NOMO-1 treated with dmso at 0.1 percent for 144 hours (cell line): ENCODE measurements around the gene PIK3R5.
A peak's percentile ranks its signal among the peaks of the same experiment; 100 is the strongest.

Source experiments
- DNase-seq: peaks from one replicate; lab custom pipeline; 2025; ENCODE audit not compliant: unreplicated experiment; lab: John Stamatoyannopoulos, UW

Gene PIK3R5

DNA sequence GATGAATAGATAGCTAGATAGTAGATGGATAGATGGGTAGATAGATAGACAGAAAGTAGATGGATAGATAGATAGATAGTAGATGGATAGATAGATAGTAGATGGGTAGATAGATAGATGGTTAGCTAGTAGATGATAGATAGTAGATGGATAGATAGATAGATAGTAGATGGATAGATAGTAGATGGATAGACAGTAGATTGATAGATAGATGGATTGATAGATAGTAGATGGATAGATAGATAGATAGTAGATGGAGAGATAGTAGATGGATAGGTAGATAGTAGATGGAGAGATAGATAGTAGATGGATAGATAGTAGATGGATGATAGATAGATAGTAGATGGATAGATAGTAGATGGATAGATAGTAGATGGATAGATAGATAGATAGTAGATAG is 40.4 kb downstream of the PIK3R5 start:
- DNase-seq, result no peak

DNA sequence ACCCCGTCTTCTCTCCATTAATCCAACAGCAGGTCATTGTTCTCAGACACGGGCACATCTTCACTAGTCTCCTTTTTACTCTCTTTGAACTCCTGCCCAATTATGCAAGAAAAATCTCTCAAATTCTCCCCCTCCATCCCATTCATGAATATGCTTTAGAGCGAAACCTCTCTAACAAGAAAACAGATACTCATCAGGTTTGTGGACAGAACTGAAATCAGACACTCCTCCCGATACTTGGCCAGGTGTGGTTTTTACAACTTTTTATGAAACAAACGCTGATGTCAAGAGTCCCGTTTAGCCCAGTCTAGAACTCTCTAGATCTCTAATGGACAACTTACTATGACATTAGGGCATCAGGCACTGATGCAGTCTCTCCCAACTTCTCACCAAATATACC is 40.9 kb downstream of the PIK3R5 start:
- DNase-seq, result no peak

DNA sequence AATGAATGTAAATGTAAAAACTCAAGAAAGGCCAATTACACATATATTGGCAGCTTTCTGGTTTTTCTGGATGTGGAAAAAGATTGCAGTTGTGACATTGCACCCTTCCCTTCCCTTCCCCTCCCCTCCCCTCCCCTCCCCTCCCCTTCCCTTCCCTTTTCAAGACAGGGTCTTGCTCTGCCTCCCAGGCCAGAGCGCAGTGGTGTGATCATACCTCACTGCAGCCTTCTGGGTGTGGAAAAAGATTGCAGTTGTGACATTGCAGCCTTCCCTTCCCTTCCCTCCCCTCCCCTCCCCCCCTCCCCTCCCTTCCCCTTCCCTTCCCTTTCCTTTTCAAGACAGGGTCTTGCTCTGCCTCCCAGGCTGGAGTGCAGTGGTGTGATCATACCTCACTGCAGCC is 41.7 kb downstream of the PIK3R5 start:
- no peak for DNase-seq

DNA sequence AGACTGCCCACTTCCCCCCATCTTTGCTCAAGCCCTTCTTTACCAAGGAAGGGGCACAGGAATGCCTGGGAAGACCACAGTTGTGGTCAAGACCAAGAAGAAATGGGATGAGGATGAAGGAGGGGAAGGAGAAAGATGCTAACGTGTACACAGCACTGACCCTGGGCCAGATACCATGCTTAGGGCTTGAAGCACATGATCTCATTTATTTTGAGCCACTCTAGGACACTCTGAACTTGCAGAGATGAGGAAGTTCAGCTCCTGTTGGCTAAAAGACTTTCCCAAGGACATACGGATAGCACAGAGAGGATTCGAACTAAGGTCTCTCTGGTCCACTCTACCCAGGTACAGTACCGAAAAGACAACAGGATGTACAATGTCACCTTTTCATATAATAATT is 42.6 kb downstream of the PIK3R5 start:
- peak; percentile 18 for DNase-seq

GRCh38 chr17:8922451-8922850 is 43.1 kb downstream of the PIK3R5 start:
- DNase-seq, result peak; percentile 86

- no peak for DNase-seq
Measured at GRCh38 chr17:8921147-8921546, 44.4 kb downstream of the PIK3R5 start.

- DNase-seq, result no peak
Measured at GRCh38 chr17:8918807-8919465, 46.6 kb downstream of the PIK3R5 start.

- peak; percentile 53 for DNase-seq
Measured at GRCh38 chr17:8916466-8916865, 49.0 kb downstream of the PIK3R5 start.

- DNase-seq, result no peak
Measured at GRCh38 chr17:8914554-8914953, 51.0 kb downstream of the PIK3R5 start.

GRCh38 chr17:8913879-8914278 is 51.6 kb downstream of the PIK3R5 start:
- DNase-seq, result no peak

- no peak for DNase-seq
Measured at GRCh38 chr17:8913091-8913490, 52.4 kb downstream of the PIK3R5 start.

GRCh38 chr17:8912084-8912981 is 53.2 kb downstream of the PIK3R5 start:
- no peak for DNase-seq

DNA sequence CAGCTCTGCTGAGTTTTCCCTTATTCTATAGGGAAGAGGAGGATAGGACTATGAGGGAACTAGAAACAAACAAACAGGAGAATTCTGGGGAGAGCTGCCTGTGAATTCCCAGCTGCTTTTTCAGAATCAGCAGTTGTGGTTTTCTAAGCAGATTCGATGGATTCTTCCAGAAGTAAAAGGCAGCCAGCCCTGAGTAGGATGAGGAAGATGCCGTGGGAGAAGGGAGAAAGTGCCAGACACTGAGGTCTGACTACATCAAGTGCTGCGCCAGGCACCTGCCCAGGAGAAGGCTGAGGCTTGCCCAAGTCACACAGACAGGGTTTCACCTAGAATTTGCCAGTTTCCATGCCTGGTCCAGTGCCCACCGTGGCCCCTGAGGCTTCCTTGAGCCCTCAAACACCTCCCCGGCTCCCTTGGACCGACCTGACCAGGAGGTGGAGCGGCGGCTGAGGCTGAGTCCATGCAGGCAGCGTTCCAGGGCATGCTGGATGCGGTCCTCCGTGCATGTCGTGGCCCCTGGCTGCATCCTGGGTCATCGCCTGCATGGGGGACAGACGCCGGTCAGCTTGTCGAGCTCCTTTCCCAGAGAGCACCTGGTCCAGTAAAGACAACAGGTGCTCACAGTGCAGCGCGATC is 54.4 kb downstream of the PIK3R5 start:
- DNase-seq, result no peak

- no peak for DNase-seq
Measured at GRCh38 chr17:8909586-8910270, 55.8 kb downstream of the PIK3R5 start.

- DNase-seq, result no peak
Measured at GRCh38 chr17:8905331-8905730, 60.2 kb downstream of the PIK3R5 start.

GRCh38 chr17:8904686-8905085 is 60.8 kb downstream of the PIK3R5 start:
- no peak for DNase-seq

DNA sequence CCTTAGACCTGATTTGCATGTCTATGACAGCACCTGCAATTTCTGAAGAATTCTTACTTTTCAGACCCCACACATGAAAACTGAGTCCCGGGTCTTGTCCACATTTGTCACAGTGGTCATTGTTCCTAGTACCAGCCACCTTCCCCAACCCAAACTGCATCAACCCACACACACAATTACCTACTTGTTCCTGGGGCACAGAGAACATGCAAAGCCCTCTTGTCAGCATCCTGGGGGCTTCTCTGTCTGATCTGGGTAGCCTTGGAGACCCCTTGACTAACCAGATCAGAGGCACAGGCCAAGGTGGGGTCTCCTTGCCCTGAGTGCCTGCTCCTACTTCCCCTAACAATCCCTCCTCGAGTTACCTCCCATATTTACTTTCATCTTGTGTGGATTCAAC is 61.3 kb downstream of the PIK3R5 start:
- no peak for DNase-seq

GRCh38 chr17:8900626-8901585 is 64.6 kb downstream of the PIK3R5 start:
- no peak for DNase-seq

- DNase-seq, result no peak
Measured at GRCh38 chr17:8900207-8900606, 65.3 kb downstream of the PIK3R5 start.

DNA sequence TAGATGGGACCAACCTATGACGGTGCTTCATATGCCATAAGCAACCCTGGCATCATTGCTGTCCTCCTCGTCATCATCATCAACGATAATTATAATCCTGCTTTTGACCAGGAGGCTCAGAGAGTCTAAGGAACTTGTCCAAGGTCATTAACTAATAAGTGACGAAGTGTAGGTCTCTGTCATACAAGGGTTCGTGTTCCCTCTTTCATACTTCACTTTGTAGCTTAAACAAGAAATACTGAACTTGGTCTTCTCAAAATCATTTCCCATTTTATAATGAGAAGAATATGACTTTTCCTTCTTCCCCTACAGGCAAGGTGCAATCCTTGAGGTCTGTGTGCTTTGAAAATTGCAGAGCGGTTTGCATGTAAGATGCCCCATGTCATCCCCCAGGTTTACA is 66.9 kb downstream of the PIK3R5 start:
- no peak for DNase-seq
